NCI-H526 treated with DMSO at 0.1 percent for 48 hours (cell line): ENCODE results near the gene DDX41.
"Not testable (repeated sequence)": the region's sequence is repeated elsewhere in the genome, so short reads cannot be mapped to it uniquely, and the experiment has no call there.

Experiments used
- DNase-seq: peaks from one replicate; lab custom pipeline; 2025; lab: John Stamatoyannopoulos, UW

DDX41 gene

DNA sequence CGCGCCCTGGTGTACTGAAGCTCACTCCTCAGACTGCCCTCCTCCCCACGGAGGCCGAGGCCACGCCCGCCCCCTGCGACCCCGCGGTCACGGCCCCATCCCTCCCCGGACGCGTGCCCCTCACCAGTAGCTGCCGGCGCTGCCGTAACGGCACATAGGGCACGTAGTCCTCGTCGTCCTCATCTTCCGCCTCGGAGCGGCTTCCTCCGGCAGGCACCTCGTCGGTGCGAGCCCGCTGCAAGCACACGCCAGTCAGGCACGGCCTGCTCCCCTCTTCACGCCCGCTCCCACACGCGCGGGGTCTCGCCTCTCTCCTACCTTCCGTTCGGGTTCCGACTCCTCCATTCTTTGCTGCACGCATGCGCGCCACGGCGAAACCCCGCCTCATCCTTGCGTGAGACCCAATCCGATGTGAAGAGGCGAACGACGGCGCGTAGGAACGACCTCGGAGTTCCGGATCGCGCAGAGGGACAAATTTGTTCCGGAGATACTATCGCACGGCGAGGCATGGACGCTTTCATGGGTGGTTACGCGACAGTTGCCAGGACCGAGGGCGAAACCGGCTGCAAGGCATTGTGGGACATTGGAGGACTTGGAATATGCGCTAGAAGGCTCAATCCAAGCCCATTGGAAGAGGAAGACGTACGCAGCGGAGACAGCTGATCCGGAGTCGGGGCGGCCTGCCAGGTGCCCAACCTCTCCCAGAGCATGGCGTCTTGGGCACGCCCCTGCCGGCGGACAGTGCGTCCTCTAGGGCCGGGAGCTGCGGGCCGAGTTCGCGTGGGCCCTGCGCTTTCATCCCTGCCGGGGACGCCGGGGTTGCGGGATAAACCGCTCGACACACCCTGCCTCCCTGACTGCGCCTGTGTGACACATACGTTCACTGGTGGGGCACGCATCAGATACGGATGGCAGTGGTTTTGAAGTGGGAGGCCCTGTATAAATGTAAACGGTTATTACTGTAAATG lies at the start of gene DDX41:
TSS of gene DDX41 (minus strand) at position 361 of the 968 bp plus-strand sequence. CDS start at position 345, 16 bp downstream.
- peak; percentile 93 for DNase-seq

DNA sequence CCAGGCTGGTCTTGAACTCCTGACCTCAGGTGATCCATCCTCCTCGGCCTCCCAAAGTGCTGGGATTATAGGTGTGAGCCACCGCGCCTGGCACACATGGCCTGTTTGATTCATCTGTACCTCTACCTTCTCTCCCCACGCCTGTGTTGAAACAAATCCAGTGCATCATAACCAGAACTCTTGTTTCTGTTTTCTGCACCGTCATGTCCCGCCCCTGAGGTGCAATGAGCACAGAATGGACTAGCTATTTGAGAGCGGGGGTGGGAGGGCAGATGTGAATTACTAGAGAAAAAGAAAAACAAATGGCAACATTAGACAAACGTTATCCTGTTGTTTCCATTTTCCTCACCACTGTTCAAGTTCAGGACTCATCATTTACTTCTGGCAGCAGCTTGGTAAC lies 48.3 kb upstream of the DDX41 start:
- DNase-seq, result no peak

DNA sequence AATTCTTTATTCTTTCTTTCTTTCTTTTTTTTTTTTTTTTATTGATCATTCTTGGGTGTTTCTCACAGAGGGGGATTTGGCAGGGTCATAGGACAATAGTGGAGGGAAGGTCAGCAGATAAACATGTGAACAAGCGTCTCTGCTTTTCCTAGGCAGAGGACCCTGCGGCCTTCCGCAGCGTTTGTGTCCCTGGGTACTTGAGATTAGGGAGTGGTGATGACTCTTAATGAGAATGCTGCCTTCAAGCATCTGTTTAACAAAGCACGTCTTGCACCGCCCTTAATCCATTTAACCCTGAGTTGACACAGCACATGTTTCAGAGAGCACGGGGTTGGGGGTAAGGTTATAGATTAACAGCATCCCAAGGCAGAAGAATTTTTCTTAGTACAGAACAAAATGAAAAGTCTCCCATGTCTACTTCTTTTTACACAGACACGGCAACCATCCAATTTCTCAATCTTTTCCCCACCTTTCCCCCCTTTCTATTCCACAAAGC lies 42.7 kb upstream of the DDX41 start:
- not testable (repeated sequence) for DNase-seq

DNA sequence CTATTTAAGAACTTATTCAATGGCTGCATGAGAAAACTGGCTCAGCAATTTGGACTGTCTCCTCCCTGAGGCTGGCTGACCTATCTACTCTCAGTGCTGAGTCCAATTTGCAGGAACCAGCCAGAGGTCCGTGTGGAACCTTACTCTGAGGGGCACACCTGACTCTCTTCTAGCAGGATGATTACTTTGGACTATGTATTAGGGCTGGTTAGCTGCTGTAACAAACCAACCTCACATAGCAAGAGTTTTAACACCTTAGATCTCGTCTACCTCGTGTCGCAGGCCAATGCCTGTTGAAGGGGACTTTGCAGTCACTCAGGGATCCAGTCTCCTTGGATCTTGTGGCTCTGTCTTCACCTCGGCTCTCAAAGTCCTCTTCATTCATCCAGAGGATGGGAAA lies 41.0 kb upstream of the DDX41 start:
- DNase-seq, result no peak

DNA sequence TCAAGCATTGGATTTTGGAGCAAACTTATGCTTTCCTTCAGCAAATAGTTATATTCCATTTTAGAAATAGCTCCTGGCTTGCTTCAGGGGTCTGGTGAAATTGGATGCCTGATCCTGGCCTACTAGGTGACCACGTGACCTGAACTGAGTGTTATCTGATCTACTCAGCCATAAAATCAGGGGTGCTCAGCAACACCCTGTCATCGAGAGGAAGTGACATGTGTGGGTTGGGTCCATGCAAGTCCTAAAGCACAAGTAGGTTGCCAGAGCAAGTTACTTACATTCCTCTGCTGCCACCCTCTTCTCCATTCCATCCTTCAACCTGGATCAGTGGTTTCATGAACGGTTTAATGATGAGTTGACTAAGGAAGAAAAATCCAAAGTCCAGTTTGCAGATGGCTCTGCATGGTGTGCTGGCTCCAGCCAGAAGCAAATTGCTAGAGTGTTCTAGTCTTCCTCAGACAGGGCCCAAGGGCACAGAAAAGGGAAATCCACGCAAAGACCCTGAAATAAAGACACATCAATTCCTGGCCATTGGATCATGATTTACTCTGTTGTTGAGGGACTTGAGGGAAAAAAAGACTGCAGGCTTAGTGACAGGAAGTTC lies 40.4 kb upstream of the DDX41 start:
- no peak for DNase-seq

DNA sequence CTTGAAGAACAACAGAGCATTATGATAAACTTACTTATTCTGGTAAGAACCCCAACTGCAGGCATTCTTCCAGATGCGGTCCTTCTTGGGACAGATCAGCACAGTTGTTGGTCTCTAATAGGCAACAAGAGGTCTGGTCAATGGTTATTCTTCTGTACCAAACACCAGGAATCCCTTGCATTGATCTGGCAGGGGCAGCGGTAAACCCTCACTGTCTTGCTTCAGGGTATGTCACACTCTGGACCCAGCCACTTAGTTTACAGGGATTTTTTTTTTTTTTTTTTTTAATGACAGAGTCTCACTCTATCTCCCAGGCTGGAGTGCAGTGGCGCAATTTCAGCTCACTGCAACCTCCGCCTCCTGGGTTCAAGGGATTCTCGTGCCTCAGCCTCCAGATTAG lies 38.9 kb upstream of the DDX41 start:
- DNase-seq, result no peak

DNA sequence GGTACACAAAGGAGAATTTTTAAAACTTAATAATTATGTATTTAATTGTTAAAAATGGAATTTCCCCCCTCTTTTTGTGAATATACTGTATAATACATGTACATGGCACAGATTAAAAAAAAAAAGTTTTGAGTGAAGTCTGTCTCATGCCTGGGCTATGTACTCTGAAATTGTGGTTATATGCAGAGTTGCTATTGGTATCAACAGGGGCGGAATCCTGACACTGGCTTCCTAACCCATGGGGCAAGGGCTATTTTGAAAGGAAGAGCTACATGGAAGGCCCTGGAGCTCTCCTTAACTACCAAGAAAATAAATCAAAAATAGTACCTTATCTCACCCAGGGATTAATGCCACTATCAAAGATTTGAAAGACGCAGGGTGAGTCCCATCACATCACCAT lies 38.5 kb upstream of the DDX41 start:
- DNase-seq, result no peak

DNA sequence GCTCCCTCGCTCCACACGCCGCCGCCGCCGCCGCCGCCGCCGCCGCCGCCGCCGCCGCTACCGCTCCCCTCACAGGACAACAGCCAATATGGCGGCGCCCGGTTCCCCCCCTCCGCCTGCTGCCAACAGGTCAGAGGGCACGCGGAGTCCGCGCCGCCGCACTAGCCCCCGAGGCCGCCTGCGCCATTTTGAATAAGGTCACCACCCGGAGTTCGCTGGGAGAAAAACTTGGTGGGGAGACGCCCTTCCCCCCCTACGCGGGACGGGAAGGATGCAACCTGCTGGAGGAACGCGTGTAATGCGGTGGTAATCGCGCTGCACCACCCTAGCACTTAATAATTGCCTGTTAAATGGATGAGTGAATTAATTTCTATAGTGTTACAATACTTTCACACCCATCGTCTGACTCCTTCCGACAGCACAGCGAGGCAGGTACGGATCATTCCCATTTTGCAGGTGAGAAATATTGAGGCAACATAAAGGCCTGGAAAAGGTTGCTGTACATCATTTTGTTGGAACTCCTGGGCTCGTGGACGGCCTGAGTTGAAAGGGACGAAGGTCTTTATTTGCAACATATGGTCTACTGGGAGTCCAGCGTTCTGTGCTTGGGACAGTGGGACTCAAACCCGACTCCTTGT lies 37.8 kb upstream of the DDX41 start, which contains the start of gene FAM193B:
TSS of gene FAM193B (minus strand) at position 90 of the 638 bp plus-strand sequence. CDS start 105 bp downstream, outside the sequence.
- DNase-seq, result peak; percentile 67

DNA sequence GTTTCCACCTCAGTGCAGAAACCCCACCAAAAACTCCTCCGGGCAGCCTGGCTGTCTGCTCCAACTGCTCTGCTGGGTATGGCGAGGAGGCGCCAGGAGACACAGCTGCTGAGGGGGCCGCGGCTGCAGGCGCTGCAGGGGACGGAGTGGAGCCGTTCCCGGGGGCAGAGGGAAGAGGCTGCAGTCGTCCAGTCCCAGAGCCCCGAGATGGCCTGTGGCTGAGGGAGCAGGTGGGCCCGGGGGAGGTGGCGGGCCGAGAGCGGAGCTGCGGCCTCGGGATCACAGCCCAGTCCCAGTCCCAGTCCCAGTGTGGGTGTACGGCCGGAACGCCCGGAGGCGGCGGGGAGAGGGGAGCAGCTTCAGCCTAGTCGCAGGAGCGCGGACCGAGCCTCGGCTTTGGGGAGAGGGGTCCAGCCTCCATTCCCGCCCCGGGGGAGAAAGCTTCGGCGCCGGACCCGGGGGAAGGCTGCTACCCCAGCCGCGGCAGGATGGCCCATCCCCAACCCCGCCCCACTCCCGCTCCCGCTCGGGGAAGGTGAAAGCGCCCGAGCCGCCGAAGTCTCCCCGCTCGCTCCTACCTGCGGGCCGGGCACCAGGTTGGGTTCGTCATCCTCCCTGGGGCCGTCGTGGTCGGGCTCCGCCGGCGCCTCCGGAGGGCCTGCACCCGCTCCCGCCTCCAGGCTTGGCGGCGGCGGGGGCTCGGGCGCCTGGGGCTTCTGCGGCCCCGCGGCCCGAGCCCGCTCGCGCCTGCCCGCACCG lies 37.1 kb upstream of the DDX41 start:
- DNase-seq, result no peak

DNA sequence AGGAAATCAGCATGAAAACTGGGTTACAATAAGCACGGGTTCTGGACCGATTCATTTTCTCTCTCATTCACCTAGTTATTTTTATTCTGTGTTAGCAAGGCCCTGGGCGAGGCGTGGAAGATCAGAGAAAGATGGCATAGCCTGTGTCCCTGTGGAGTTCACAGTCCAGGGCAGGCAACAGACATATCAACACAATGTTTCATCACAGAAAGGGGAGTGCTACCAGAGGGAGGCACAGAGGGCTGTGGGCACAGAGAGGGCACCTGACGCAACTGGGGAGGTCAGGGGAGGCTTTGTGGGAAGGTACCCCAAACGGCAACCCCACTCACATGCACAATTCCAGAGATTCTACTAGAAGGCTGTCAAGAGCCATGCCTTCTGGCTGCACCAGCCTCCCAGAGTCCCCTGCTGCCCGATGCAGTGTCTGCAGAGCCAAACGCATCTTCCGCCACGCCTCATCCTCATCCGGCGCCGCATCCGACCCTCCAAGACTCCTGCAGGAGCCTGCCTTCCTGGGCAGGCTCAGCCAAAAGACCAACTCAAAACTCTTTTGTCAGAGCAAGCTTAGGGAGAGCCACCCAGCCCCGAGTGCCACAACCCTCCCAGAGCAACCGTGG lies 36.2 kb upstream of the DDX41 start:
- no peak for DNase-seq

DNA sequence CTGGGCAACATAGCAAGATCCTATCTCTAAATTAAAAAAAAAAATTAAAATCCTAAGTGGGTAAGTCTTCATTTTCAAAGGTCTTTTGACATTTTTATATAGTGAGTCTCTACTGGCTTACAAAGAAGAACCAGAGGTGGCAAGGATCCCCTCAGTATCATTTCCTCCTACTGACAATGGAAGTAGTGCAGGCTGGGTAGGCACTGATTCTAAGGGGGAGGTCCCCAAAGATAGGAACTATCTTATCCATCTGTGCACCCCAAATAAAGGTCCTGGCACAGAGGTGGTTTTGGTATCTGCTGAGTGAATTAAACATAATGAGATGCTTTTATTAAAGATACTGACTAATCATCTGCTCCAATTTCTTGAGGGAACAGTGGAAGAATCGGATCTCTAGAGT lies 33.4 kb upstream of the DDX41 start:
- DNase-seq, result no peak

DNA sequence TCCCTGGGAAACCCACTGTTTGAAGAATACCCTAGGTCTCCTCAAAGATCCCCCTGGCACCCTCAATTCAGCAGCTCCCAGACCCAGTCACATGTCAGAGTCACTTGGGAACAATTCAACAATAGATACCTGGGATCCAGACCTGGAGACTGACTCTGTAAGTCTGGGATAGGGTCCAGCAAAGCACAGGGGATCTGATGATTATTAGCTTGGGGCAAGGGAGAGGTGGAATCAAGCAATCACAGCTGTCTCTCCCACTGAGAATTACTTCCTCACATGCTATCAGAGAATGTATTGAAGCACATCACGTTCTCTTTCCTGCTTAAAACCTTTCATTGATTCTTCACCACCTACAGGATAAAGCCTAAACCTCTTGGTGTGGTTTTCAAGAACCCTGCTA lies 31.7 kb upstream of the DDX41 start:
- no peak for DNase-seq

DNA sequence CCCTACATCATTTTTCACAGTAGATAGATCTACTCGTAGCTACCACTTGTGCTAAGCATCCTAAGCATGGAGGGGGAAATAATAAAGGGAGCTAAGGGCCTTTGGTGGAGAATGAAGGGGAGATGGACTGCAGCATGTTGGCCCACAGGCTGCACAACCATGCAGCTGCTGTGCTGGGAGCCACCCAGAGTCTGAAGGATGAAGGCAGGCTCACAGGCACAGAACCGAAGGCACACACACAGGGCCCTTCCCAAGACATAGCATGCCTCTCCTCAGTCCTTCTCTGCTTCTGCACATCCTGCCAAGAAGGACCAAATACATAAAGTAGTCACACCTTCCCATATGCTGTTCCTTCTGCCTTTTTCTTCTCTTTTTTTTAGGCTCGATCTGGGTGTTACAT lies 31.0 kb upstream of the DDX41 start:
- DNase-seq, result no peak

DNA sequence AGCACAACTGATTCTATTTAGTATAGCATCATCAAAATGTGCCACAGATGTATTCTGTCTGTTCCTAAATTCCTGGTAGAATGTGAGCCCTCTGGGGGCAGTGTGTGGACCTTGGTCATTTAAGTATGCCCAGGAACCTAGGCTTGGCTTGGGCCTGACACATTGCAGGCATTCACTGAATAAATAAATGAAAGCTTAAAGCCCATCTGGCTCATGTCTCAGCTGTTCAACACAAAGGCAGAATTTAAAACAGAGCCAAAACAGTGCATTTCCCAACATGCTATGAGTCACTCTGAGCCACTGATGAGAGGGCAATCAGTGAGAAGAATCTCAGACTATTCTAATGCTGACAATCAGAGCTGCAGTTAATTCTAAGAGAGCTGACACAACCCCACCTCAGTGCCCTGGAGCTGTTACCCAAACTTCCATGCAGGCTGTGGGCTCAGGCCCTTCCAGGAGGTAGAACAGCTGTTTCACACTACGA lies 29.5 kb upstream of the DDX41 start:
- DNase-seq, result no peak

DNA sequence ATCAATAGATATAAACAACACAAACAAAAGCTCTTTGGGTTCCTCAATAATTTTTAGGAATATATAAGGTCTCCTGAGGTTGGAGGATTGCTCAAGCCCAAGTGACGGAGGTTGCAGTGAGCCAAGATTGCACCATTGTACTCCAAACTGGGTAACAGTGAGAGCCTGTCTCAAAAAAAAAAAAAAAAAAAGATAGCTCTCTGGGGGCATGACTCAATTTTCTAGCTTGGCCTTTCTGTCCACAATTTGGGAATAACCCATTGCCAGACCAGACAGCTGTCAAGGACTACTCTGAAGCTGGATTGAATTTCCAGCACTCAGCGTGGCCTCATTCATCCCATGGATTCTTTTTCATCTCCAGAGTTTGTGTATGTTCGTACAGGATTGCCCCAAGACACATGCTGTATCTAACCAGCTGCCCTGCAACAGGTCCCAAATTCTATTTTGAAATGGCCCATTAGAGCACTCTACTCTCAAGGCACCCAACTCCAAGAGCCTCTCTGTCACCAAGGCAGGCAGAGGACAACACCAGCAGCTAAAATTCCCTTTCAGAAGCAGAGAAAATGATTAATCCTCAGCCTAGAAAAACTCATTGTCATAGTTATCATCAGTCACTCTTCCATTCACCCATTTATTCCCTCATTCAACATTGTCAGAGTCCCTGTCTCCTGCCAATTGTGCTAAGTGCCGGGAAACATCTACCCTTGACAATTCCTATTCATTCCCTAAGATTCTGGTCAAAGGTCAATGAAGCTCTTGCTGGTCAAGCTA lies 28.9 kb upstream of the DDX41 start:
- DNase-seq, result no peak

DNA sequence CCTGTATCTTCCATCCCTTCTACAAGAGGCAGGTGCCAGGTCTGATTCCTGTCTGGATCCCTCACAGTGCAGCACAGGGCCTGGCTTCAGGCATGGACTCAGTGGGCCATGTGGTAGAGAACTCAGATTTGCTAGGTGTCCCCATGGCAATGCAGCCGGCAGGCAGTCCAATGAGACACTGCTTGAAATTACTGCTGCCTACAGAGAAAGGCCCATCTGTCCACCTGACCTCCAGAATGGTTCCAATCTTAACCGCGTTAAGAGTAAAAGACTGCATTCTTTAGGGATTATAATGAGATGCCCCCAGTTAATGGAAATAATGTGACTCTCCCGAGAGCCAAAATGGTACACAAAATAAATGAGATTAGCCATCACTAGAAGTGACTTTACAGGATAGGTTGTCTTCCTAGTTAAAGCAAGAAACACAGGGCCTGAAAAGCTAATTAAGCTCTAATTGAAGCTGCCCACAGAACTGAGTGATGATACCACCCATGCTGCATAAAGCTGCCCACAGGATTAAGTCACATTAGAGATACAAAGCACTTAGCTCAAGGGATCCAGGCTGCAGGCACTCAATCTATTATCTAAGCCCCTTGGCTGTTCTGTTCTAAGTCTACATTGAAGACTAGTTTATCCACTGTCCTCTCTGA lies 26.2 kb upstream of the DDX41 start:
- no peak for DNase-seq

DNA sequence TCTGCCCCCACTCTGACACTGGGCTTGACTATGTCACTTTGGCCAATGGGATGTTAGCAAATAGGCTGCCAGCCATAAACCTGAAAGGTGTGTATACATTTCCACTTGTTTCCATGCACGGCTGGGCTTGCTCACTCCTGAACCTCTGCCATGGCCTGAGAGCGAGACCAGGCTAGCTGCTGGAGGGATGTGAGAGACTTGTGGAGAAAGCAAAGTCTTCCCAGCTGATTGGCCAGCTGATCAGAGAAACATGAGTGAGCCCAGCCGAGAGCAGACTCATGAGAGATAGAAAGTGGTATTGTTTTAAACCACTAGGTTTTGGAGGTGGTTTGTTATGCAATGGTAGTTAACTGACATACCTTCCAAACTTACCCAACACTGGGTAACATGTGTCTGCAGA lies 23.7 kb upstream of the DDX41 start:
- no peak for DNase-seq

DNA sequence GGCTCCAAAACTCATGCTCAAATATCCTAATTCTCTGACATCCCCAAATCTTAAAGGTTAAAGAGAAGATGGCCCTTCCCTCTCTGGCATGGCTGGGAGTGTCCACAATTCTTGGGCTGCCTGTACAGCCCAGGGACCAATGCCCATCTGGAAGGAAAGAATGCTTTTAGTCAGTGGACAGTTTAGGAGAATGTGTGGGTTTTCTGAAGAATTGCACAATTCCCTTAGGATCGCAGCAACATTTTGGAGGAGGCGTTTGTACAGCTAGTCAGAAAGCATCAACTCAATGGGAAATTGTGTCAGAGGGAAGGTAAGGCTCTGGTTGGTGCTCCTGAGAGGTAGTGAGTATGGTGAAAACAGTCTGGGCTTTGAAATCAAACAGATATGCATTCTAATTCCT lies 22.6 kb upstream of the DDX41 start:
- no peak for DNase-seq

DNA sequence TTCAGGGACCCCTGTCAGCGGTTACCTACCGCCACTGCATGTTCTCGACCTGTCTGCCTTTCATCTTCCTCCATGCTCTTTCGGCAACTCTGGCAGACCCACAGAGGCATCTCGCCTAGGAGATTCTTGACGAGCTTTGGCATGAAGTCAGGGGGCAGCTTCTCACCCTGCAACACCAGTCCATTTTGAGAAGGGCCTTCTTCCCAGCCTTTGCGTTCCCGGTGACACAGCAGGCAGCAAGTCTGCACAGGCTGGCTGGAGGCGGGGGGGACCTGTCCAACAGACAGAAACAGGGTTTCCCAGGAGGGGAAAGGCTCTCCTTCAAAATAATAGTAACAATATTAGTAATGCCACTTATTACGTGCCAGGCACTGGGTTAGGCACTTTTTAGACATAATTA lies 22.1 kb upstream of the DDX41 start:
- no peak for DNase-seq
